ENCODE results near the gene MAGEA12.
"Not testable (repeated sequence)": the region's sequence is repeated elsewhere in the genome, so short reads cannot be mapped to it uniquely, and the experiment has no call there.

The MAGEA12 gene

DNA sequence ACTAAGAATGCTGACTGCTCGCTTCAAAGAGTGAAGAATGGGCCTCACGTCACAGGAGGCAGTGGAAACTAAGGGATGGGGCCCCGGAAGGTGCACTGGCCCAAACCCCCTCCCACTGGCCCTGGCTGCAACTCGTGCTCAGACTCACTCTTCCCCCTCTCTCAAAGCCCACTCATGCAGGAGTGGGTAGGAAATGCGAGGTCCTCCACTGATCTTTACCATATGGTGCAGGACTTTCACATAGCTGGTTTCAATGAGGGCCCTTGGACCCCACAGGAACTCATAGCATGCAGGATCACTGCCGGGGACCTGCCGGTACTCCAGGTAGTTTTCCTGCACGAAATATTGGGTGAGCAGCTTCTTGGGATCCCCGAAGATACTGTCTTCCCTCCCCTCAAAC is 33.0 kb downstream of the MAGEA12 start:
- DNase-seq (ENCODE audit: low spot score), result not testable (repeated sequence)

DNA sequence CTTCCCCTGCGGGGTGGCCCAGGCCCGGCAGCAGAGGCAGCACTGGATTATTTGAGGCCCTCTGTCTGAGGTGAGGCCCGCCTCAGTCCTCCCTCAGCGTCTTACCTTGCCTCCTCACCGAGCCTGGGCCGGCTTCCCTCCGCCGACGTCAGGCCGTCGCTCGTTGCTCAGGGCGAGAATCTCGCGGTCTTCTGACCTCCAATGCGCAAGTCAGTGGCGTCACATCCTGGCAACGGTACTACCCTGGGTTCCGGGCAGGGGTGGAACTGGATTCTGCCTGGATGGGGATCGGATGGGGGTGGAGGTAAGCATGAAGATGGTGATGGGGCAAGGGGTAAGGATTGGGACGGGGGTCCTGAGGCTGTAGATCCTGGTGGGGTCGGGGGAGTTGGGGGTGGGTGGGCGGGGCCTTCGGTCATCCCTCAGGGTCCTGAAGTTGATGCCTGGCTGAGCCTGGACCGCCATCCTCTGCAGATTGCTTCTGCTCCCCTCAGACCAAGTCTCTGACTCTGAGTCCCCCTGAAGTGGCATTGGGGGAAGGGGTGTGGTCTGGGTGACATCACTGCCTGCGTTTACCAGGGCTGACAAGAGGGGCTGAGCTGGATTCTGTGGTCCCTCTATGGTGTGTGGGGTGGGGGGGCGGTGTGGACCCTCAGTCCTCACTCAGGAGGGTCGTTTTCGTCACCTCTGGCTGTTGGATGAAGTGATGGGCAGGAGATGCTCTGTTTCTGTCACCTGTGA is 36.2 kb downstream of the MAGEA12 start, which contains the start of gene MAGEA6:
MAGEA6 (minus strand) TSS at position 141 of the 741 bp plus-strand sequence. CDS start 2,039 bp downstream, outside the sequence.
- not testable (repeated sequence) for DNase-seq (ENCODE audit: low spot score)

DNA sequence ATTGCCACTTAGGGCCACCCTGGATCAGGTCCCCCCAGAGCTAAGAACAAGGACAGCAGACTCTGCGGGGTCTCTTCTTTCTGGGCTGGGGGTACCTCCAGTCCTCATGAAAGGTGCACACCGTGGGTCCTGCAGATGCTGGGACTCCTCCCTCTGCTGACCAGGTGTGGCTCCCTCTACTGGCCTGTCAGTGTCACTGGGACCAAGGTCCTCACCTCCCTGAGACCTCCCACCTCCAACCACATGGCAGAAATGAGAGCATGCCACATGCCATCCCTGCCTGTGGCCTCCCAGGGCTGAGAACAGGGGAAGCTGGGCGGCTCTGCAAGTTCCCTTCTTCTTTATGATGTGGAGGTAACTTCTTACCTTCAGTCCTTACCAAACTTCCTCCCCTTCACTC is 53.5 kb downstream of the MAGEA12 start:
- not testable (repeated sequence) for DNase-seq (ENCODE audit: low spot score)

All from activated CD4-positive, alpha-beta T cell treated with anti-CD3 and anti-CD28 coated beads, Interleukin-2, Interleukin-4, amounts not matched to agents 100 ng/mL and 50 ng/mL, durations not matched to agents 16 hours and 8 hours (primary cell).